ENCODE results near the gene GRWD1. TPM values are rescaled to one million over a fixed set of nuclear protein-coding genes. Genes with fewer than 3 reads are reported as not detected.
A peak's percentile ranks its signal among the peaks of the same experiment; 100 is the strongest.

Gene GRWD1
- total and polyA plus RNA-seq, 10 donors = 5.5 to 34.5 (median 25.4) TPM

DNA sequence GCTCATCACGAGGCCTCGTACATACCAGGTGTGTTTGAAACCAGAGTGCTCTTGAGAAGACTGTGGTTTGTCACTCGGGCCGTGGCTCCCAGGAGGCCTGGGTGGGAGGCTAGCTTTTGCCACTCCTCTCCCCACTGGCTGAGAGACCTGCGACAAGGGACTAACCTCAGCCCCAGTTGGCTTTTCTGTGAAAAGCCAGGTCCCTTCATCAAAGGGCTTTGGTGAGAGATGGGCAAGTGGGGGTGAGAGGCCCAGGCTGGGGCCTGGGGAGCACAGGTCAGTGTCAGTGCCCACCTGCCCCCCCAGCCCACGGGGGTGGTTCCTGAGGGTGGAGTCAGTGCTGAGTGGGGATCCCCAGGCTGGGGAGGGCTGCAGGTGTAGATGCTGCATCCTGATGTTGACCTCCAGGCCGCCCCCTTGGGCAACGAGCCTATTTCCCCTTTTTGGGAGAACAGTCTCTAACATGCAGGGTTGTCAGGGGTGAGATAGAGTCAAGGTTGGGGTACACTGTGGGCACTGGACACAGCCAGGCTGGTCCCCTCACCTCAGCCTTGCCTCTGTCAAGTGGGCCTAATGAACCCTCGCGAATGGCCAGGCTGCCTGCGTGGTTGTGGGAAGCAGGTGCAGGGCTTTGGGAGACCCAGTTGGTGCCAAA lies 10.3 kb downstream of the GRWD1 start:
- Histone ChIP-seq H3K27me3 (replicated peaks in 1 of 7) (no peaks in the 10 kb centered on the region), H3K36me3 (peaks cover 6 to 74% (median 55%) of the 10 kb centered on the region in 6 donors), H3K4me3 (no peak overlapping the region), H3K4me1 (no peaks in the 10 kb centered on the region), H3K27ac (no peak overlapping the region), H3K9me3 (no peaks in the 10 kb centered on the region)
- TF ChIP-seq, protein P1, sequence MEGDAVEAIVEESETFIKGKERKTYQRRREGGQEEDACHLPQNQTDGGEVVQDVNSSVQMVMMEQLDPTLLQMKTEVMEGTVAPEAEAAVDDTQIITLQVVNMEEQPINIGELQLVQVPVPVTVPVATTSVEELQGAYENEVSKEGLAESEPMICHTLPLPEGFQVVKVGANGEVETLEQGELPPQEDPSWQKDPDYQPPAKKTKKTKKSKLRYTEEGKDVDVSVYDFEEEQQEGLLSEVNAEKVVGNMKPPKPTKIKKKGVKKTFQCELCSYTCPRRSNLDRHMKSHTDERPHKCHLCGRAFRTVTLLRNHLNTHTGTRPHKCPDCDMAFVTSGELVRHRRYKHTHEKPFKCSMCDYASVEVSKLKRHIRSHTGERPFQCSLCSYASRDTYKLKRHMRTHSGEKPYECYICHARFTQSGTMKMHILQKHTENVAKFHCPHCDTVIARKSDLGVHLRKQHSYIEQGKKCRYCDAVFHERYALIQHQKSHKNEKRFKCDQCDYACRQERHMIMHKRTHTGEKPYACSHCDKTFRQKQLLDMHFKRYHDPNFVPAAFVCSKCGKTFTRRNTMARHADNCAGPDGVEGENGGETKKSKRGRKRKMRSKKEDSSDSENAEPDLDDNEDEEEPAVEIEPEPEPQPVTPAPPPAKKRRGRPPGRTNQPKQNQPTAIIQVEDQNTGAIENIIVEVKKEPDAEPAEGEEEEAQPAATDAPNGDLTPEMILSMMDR (IDR thresholded peaks at IDR 0.05 in 8 of 11, conservative IDR thresholded peaks at IDR 0.05 in 3 of 11) = no peak
- TF ChIP-seq POLR2AphosphoS5 (IDR thresholded peaks at IDR 0.05) (peak in 1 of 3 donors; percentile 20), POLR2A (IDR thresholded peaks at IDR 0.05) (no peak)
- intact Hi-C loops (cut with DNase I; ENCODE audit: low total_unique reads) = no loop called here
- 72 to 85% (median 78%) methylated on average over 7 to 11 of the region's 11 CpGs for WGBS, 5 donors
- no peak for DNase-seq

DNA sequence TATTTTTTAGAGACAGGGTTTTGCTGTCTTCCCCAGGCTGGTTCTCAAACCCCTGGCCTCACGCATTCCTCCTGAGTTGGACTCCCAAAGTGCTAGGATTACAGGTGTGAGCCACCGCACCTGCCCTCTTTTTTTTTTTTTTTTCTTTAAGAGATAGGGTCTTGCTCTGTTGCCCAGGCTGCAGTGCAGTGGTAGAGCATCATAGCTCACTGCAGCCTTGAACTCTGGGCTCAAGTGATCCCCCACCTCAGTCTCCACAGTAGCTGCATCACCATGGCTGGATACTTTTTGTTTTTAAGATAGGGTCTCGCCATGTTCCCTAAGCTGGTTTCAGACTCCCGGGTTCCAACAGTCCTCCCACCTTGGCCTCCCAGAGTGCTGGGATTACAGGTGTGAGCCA lies 11.1 kb downstream of the GRWD1 start:
- H3K4me1 ChIP-seq = no peaks in the 10 kb centered on the region
- 93 to 99% (median 95%) methylated on average over 4 of the region's 4 CpGs for WGBS, 5 donors

DNA sequence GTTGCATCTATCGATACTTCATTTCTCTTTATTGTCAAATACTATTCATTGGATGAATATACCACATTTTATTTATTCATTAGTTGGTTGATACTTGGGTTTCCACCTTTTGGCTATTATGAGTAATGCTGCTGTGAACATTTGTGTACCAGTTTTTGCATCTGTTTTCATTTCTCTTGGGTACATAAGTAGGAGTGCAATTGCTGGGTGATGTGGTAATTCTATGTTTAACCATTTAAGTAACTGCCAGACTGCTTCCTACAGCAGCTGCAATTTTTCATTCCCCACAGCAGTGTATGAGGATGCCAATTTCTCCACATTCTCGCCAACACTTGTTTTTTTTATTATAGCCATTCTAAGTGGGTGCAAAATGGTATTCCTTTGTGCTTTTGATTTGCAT lies 12.2 kb downstream of the GRWD1 start:
- TF ChIP-seq POLR2AphosphoS5 (IDR thresholded peaks at IDR 0.05) (no peak), POLR2A (IDR thresholded peaks at IDR 0.05) (no peak)
- TF ChIP-seq, protein P1 (IDR thresholded peaks at IDR 0.05 in 8 of 11, conservative IDR thresholded peaks at IDR 0.05 in 3 of 11) = no peak
- WGBS, 5 donors = 88 to 98% (median 92%) methylated on average over 2 of the region's 2 CpGs
- no peaks in the 10 kb centered on the region for H3K9me3 ChIP-seq
- intact Hi-C loops (cut with DNase I; ENCODE audit: low total_unique reads) = no loop called here
- H3K4me1 ChIP-seq = no peaks in the 10 kb centered on the region
- DNase-seq = no peak
- H3K36me3 ChIP-seq = peaks cover 0 to 67% (median 39%) of the 10 kb centered on the region in 6 donors
- H3K27me3 ChIP-seq (replicated peaks in 1 of 7) = no peaks in the 10 kb centered on the region
- no peak overlapping the region for H3K27ac ChIP-seq
- no peak overlapping the region for H3K4me3 ChIP-seq

More for the DNA sequence above, 11.1 kb downstream of the GRWD1 start:
- intact Hi-C loops (cut with DNase I; ENCODE audit: low total_unique reads) = no loop called here
- Histone ChIP-seq H3K27me3 (replicated peaks in 1 of 7) (no peaks in the 10 kb centered on the region), H3K9me3 (no peaks in the 10 kb centered on the region), H3K27ac (no peak overlapping the region), H3K4me3 (no peak overlapping the region), H3K36me3 (peaks cover 0 to 69% (median 48%) of the 10 kb centered on the region in 6 donors)
- TF ChIP-seq POLR2A (IDR thresholded peaks at IDR 0.05) (no peak), POLR2AphosphoS5 (IDR thresholded peaks at IDR 0.05) (no peak)
- TF ChIP-seq, protein P1 (IDR thresholded peaks at IDR 0.05 in 8 of 11, conservative IDR thresholded peaks at IDR 0.05 in 3 of 11) = no peak
- DNase-seq = no peak

DNA sequence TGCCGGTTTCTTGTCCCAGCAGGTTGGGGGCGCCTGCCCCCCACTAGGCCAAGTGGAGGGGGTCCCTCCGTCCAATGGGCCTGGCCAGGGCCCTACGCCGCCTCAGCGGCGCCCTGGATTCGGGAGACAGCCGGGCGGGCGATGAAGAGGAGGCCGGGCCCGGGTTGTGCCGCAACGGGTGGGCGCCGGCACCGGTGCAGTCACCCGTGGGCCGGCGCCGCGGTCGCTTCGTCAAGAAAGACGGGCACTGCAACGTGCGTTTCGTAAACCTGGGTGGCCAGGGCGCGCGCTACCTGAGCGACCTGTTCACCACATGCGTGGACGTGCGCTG lies 15.8 kb downstream of the GRWD1 start:
- intact Hi-C loops (cut with DNase I; ENCODE audit: low total_unique reads) = no loop called here
- 92 to 96% (median 95%) methylated on average over 36 of the region's 36 CpGs for WGBS, 5 donors
- Histone ChIP-seq H3K4me1 (no peaks in the 10 kb centered on the region), H3K4me3 (no peak overlapping the region), H3K36me3 (peaks cover 0 to 31% (median 7%) of the 10 kb centered on the region in 6 donors), H3K27me3 (replicated peaks in 1 of 7) (no peaks in the 10 kb centered on the region), H3K9me3 (no peaks in the 10 kb centered on the region), H3K27ac (no peak overlapping the region)
- TF ChIP-seq POLR2A (IDR thresholded peaks at IDR 0.05) (no peak), POLR2AphosphoS5 (IDR thresholded peaks at IDR 0.05) (no peak)
- TF ChIP-seq, protein P1 (IDR thresholded peaks at IDR 0.05 in 8 of 11, conservative IDR thresholded peaks at IDR 0.05 in 3 of 11) = no peak
- no peak for DNase-seq
